HG03354 (cell line): ENCODE measurements around the gene HERPUD2.
A peak's percentile ranks its signal among the peaks of the same experiment; 100 is the strongest.

Experiments used
- ATAC-seq: cut with Tn5 transposase; IDR thresholded peaks from one replicate; pipeline ENCODE4 v1.9.1; 2021; ENCODE audit warnings: mild to moderate bottlenecking; ENCODE audit not compliant: unreplicated experiment, poor library complexity, severe bottlenecking

The HERPUD2 gene

GRCh38 chr7:35694784-35695472 lies at the start of gene HERPUD2:
TSS of gene HERPUD2 (minus strand) at chr7:35695135. CDS start at chr7:35694330, 805 bp downstream.
- peak; percentile 95 for ATAC-seq

GRCh38 chr7:35738889-35739288 lies 44.0 kb upstream of the HERPUD2 start:
- peak; percentile 66 for ATAC-seq

GRCh38 chr7:35736725-35737124 lies 41.8 kb upstream of the HERPUD2 start:
- ATAC-seq: no peak

- ATAC-seq: no peak
These were observed 40.5 kb upstream of the HERPUD2 start for GRCh38 chr7:35735396-35735795.

- ATAC-seq: no peak
These were observed 39.1 kb upstream of the HERPUD2 start for GRCh38 chr7:35734001-35734483.

- no peak for ATAC-seq
These were observed 36.4 kb upstream of the HERPUD2 start for GRCh38 chr7:35731349-35731748.

GRCh38 chr7:35729061-35729783 lies 34.3 kb upstream of the HERPUD2 start:
- ATAC-seq: peak; percentile 53

- no peak for ATAC-seq
These were observed 33.6 kb upstream of the HERPUD2 start for GRCh38 chr7:35728412-35729060.

GRCh38 chr7:35727571-35727970 lies 32.6 kb upstream of the HERPUD2 start:
- peak; percentile 21 for ATAC-seq

GRCh38 chr7:35726654-35727053 lies 31.7 kb upstream of the HERPUD2 start:
- no peak for ATAC-seq

- ATAC-seq: peak; percentile 46
These were observed 30.3 kb upstream of the HERPUD2 start for GRCh38 chr7:35725280-35725680.

- no peak for ATAC-seq
These were observed 28.1 kb upstream of the HERPUD2 start for GRCh38 chr7:35723011-35723410.

GRCh38 chr7:35722054-35722849 lies 27.3 kb upstream of the HERPUD2 start:
- no peak for ATAC-seq

GRCh38 chr7:35721288-35721687 lies 26.4 kb upstream of the HERPUD2 start:
- no peak for ATAC-seq

- ATAC-seq: no peak
These were observed 25.9 kb upstream of the HERPUD2 start for GRCh38 chr7:35720849-35721248.

- ATAC-seq: no peak
These were observed 25.1 kb upstream of the HERPUD2 start for GRCh38 chr7:35720032-35720431.

GRCh38 chr7:35718047-35718446 lies 23.1 kb upstream of the HERPUD2 start:
- no peak for ATAC-seq

GRCh38 chr7:35717516-35717915 lies 22.6 kb upstream of the HERPUD2 start:
- ATAC-seq: no peak

- no peak for ATAC-seq
These were observed 22.1 kb upstream of the HERPUD2 start for GRCh38 chr7:35717013-35717412.
